CD1c-positive myeloid dendritic cell (primary cell): ENCODE measurements around the gene CXCR6.

Experiments
- DNase-seq: peaks from one replicate; pipeline ENCODE4 v3.0.0-alpha.2; 2016; ENCODE audit errors: extremely low spot score

Gene CXCR6

GRCh38 chr3:45948311-45948781 lies 5.1 kb downstream of the CXCR6 start:
- DNase-seq, result no peak

- DNase-seq, result no peak
Measured at GRCh38 chr3:45948881-45949280, 5.6 kb downstream of the CXCR6 start.

GRCh38 chr3:45949432-45949831 lies 6.2 kb downstream of the CXCR6 start:
- no peak for DNase-seq

GRCh38 chr3:45950131-45950530 lies 6.9 kb downstream of the CXCR6 start:
- DNase-seq, result no peak

GRCh38 chr3:45950686-45951600 lies 7.7 kb downstream of the CXCR6 start:
- DNase-seq, result no peak

GRCh38 chr3:45951946-45952345 lies 8.7 kb downstream of the CXCR6 start:
- DNase-seq, result no peak

GRCh38 chr3:45952456-45952855 lies 9.2 kb downstream of the CXCR6 start:
- no peak for DNase-seq

GRCh38 chr3:45953536-45953935 lies 10.3 kb downstream of the CXCR6 start:
- DNase-seq, result no peak

- DNase-seq, result no peak
Measured at GRCh38 chr3:45954306-45954705, 11.0 kb downstream of the CXCR6 start.

- DNase-seq, result no peak
Measured at GRCh38 chr3:45955017-45955647, 11.9 kb downstream of the CXCR6 start.

- no peak for DNase-seq
Measured at GRCh38 chr3:45955706-45956105, 12.4 kb downstream of the CXCR6 start.

GRCh38 chr3:45957586-45957985 lies 14.3 kb downstream of the CXCR6 start:
- no peak for DNase-seq

GRCh38 chr3:45958321-45958791 lies 15.1 kb downstream of the CXCR6 start:
- no peak for DNase-seq

- DNase-seq, result no peak
Measured at GRCh38 chr3:45959201-45959600, 15.9 kb downstream of the CXCR6 start.

GRCh38 chr3:45960289-45960688 lies 17.0 kb downstream of the CXCR6 start:
- no peak for DNase-seq

- DNase-seq, result no peak
Measured at GRCh38 chr3:45962033-45962432, 18.8 kb downstream of the CXCR6 start.

- no peak for DNase-seq
Measured at GRCh38 chr3:45964139-45964538, 20.9 kb downstream of the CXCR6 start.

- no peak for DNase-seq
Measured at GRCh38 chr3:45965253-45965652, 22.0 kb downstream of the CXCR6 start.

GRCh38 chr3:45965653-45966052 lies 22.4 kb downstream of the CXCR6 start:
- no peak for DNase-seq

- no peak for DNase-seq
Measured at GRCh38 chr3:45966371-45966791, 23.1 kb downstream of the CXCR6 start.

GRCh38 chr3:45966950-45967640 lies 23.8 kb downstream of the CXCR6 start:
- no peak for DNase-seq

GRCh38 chr3:45967724-45968123 lies 24.5 kb downstream of the CXCR6 start:
- DNase-seq, result no peak
